ENCODE measurements around the gene B3GAT2.

DNA sequence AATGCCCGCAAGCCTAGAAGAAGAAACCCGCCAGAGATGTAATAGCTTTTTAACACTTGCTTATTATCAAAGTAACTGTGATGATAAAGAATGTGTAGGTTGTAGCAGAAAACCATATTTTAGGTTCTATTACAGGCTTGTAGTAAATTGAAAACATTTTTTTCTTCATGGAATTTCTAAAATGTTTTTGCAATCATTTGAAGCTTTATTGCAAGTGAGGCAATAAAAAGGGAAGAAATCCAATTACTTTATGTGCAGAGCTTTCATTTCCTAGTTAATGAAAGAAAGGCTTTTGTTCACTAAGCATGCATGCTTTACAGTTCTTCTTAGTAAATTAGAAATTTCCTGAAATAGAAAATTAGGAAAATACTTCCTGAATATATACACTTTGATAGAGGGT, 135.1 kb downstream of the B3GAT2 start:
- TF ChIP-seq EP300 (IDR thresholded peaks at IDR 0.05), result no peak
- TF ChIP-seq, protein P1, sequence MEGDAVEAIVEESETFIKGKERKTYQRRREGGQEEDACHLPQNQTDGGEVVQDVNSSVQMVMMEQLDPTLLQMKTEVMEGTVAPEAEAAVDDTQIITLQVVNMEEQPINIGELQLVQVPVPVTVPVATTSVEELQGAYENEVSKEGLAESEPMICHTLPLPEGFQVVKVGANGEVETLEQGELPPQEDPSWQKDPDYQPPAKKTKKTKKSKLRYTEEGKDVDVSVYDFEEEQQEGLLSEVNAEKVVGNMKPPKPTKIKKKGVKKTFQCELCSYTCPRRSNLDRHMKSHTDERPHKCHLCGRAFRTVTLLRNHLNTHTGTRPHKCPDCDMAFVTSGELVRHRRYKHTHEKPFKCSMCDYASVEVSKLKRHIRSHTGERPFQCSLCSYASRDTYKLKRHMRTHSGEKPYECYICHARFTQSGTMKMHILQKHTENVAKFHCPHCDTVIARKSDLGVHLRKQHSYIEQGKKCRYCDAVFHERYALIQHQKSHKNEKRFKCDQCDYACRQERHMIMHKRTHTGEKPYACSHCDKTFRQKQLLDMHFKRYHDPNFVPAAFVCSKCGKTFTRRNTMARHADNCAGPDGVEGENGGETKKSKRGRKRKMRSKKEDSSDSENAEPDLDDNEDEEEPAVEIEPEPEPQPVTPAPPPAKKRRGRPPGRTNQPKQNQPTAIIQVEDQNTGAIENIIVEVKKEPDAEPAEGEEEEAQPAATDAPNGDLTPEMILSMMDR (IDR thresholded peaks at IDR 0.05), result no peak
- no peak for TF ChIP-seq POLR2A (IDR thresholded peaks at IDR 0.05)
- no peak for TF ChIP-seq POLR2AphosphoS5 (IDR thresholded peaks at IDR 0.05)
